ENCODE data around the gene CFAP300.

Gene CFAP300

GRCh38 chr11:102062106-102062505 lies 14.9 kb downstream of the CFAP300 start:
- no peak for DNase-seq (ENCODE audit: low read depth in 1 of 2, low spot score in 1 of 2)
- H3K27me3 ChIP-seq (ENCODE audit: insufficient read depth, poor library complexity, severe bottlenecking): no peaks in the 10 kb centered on the region
- no peak for TF ChIP-seq CTCF (IDR thresholded peaks at IDR 0.05; ENCODE audit: insufficient read depth, low read length)
- TF ChIP-seq GABPA (IDR thresholded peaks at IDR 0.05; ENCODE audit: low read depth): no peak
- TF ChIP-seq POLR2AphosphoS5 (IDR thresholded peaks at IDR 0.05; ENCODE audit: low read depth): no peak
- TF ChIP-seq SPI1 (IDR thresholded peaks at IDR 0.05; ENCODE audit: borderline replicate concordance, low read depth): no peak
- TF ChIP-seq REST (IDR thresholded peaks at IDR 0.05; ENCODE audit: insufficient replicate concordance, low read depth): no peak
- H3K4me3 ChIP-seq (replicated peaks; ENCODE audit: insufficient read depth, low read length): no peak overlapping the region
- H3K27ac ChIP-seq (replicated peaks): no peak overlapping the region

GRCh38 chr11:102064316-102064715 lies 17.1 kb downstream of the CFAP300 start:
- Histone ChIP-seq H3K4me3 (replicated peaks; ENCODE audit: insufficient read depth, low read length) (no peak overlapping the region), H3K27me3 (ENCODE audit: insufficient read depth, poor library complexity, severe bottlenecking) (no peaks in the 10 kb centered on the region), H3K27ac (replicated peaks) (no peak overlapping the region)
- TF ChIP-seq GABPA (IDR thresholded peaks at IDR 0.05; ENCODE audit: low read depth): no peak
- TF ChIP-seq SPI1 (IDR thresholded peaks at IDR 0.05; ENCODE audit: borderline replicate concordance, low read depth): no peak
- TF ChIP-seq POLR2AphosphoS5 (IDR thresholded peaks at IDR 0.05; ENCODE audit: low read depth): no peak
- TF ChIP-seq REST (IDR thresholded peaks at IDR 0.05; ENCODE audit: insufficient replicate concordance, low read depth): no peak
- TF ChIP-seq CTCF (IDR thresholded peaks at IDR 0.05; ENCODE audit: insufficient read depth, low read length): no peak
- no peak for DNase-seq (ENCODE audit: low read depth in 1 of 2, low spot score in 1 of 2)

GRCh38 chr11:102070766-102071165 lies 23.5 kb downstream of the CFAP300 start:
- no peak overlapping the region for H3K4me3 ChIP-seq (replicated peaks; ENCODE audit: insufficient read depth, low read length)
- H3K27me3 ChIP-seq (ENCODE audit: insufficient read depth, poor library complexity, severe bottlenecking): no peaks in the 10 kb centered on the region
- H3K27ac ChIP-seq (replicated peaks): no peak overlapping the region
- TF ChIP-seq POLR2AphosphoS5 (IDR thresholded peaks at IDR 0.05; ENCODE audit: low read depth) (no peak), GABPA (IDR thresholded peaks at IDR 0.05; ENCODE audit: low read depth) (no peak), REST (IDR thresholded peaks at IDR 0.05; ENCODE audit: insufficient replicate concordance, low read depth) (no peak), SPI1 (IDR thresholded peaks at IDR 0.05; ENCODE audit: borderline replicate concordance, low read depth) (no peak), CTCF (IDR thresholded peaks at IDR 0.05; ENCODE audit: insufficient read depth, low read length) (no peak)
- no peak for DNase-seq (ENCODE audit: low read depth in 1 of 2, low spot score in 1 of 2)
